H9 (cell line): ENCODE measurements around the gene RNASE8. TPM values are rescaled to one million over a fixed set of nuclear protein-coding genes. Genes with fewer than 3 reads are reported as not detected.

Experiments
- DNase-seq: peaks from one replicate; pipeline ENCODE4 v3.0.0-alpha.2; 2017
- H2AFZ ChIP-seq: one replicate; pipeline ENCODE4 v1.6.1; 2013; ENCODE audit warnings: mild to moderate bottlenecking, low read length, control low read depth, moderate library complexity
- H2AK5ac ChIP-seq: 2 replicates; pipeline ENCODE4 v1.6.1; 2013; ENCODE audit warnings: low read length, control low read depth, mixed read lengths; ENCODE audit not compliant: insufficient read length
- H2BK120ac ChIP-seq: one replicate; pipeline ENCODE4 v1.6.1; 2013; ENCODE audit warnings: low read depth, mild to moderate bottlenecking, low read length, control low read depth, inconsistent platforms; ENCODE audit not compliant: poor library complexity, severe bottlenecking
- H2BK12ac ChIP-seq: 2 replicates; pipeline ENCODE4 v1.6.1; 2013; ENCODE audit warnings: low read length, control low read depth, mixed read lengths, low read depth; ENCODE audit not compliant: insufficient read length
- H2BK15ac ChIP-seq: 2 replicates; pipeline ENCODE4 v1.6.1; 2013; ENCODE audit warnings: low read depth, low read length, control low read depth
- H2BK20ac ChIP-seq: one replicate; pipeline ENCODE4 v1.6.1; 2013; ENCODE audit warnings: low read depth, mild to moderate bottlenecking, low read length, control low read depth, inconsistent platforms; ENCODE audit not compliant: poor library complexity, severe bottlenecking
- H2BK5ac ChIP-seq: 2 replicates; pipeline ENCODE4 v1.6.1; 2013; ENCODE audit warnings: low read length, control low read depth, mixed read lengths; ENCODE audit not compliant: insufficient read length
- H3K14ac ChIP-seq: 2 replicates; pipeline ENCODE4 v1.6.1; 2013; ENCODE audit warnings: low read length, control low read depth; ENCODE audit not compliant: insufficient read depth
- H3K18ac ChIP-seq: 2 replicates; pipeline ENCODE4 v1.6.1; 2013; ENCODE audit warnings: low read depth, mild to moderate bottlenecking, mixed read lengths, low read length, control low read depth; ENCODE audit not compliant: insufficient read length
- H3K23ac ChIP-seq: 2 replicates; pipeline ENCODE4 v1.6.1; 2013; ENCODE audit warnings: low read length, control low read depth, mixed read lengths, low read depth; ENCODE audit not compliant: insufficient read length
- H3K23me2 ChIP-seq: 2 replicates; pipeline ENCODE4 v1.6.1; 2013; ENCODE audit warnings: low read depth, mild to moderate bottlenecking, mixed read lengths, low read length, control low read depth; ENCODE audit not compliant: insufficient read length, poor library complexity, severe bottlenecking
- H3K27ac ChIP-seq: 2 replicates; pipeline ENCODE4 v1.5.1; 2013; ENCODE audit warnings: low read length, control low read depth, mixed read lengths, low read depth; ENCODE audit not compliant: insufficient read length
- H3K27me3 ChIP-seq: 2 replicates; pipeline ENCODE4 v1.6.1; 2013; ENCODE audit warnings: low read length, control low read depth, inconsistent platforms; ENCODE audit not compliant: insufficient read depth
- H3K4ac ChIP-seq: 2 replicates; pipeline ENCODE4 v1.6.1; 2013; ENCODE audit warnings: low read depth, mild to moderate bottlenecking, control low read depth, inconsistent platforms, low read length, moderate library complexity
- H3K4me1 ChIP-seq: 2 replicates; pipeline ENCODE4 v1.6.1; 2013; ENCODE audit warnings: low read length, control low read depth, inconsistent platforms; ENCODE audit not compliant: insufficient read depth
- H3K4me2 ChIP-seq: 2 replicates; pipeline ENCODE4 v1.6.1; 2013; ENCODE audit warnings: low read length, control low read depth, mixed read lengths; ENCODE audit not compliant: insufficient read length, insufficient read depth
- H3K56ac ChIP-seq: 2 replicates; pipeline ENCODE4 v1.6.1; 2013; ENCODE audit warnings: low read depth, mild to moderate bottlenecking, mixed read lengths, low read length, control low read depth; ENCODE audit not compliant: insufficient read length
- H3K79me1 ChIP-seq: 2 replicates; pipeline ENCODE4 v1.6.1; 2013; ENCODE audit warnings: low read depth, mild to moderate bottlenecking, moderate library complexity, low read length, control low read depth, inconsistent platforms; ENCODE audit not compliant: insufficient read depth, poor library complexity, severe bottlenecking
- H3K79me2 ChIP-seq: 2 replicates; pipeline ENCODE4 v1.6.1; 2013; ENCODE audit warnings: low read length, control low read depth, inconsistent platforms; ENCODE audit not compliant: insufficient read depth
- H3K9ac ChIP-seq: 2 replicates; pipeline ENCODE4 v1.6.1; 2013; ENCODE audit warnings: low read length, control low read depth, mixed read lengths; ENCODE audit not compliant: insufficient read length; ENCODE audit errors: extremely low read depth
- H3K9me3 ChIP-seq: one replicate; pipeline ENCODE4 v1.6.1; 2013; ENCODE audit warnings: low read depth, low read length, inconsistent platforms; ENCODE audit not compliant: control insufficient read depth
- H3T11ph ChIP-seq: one replicate; pipeline ENCODE4 v1.6.1; 2013; ENCODE audit warnings: mild to moderate bottlenecking, low read length, control low read depth, inconsistent platforms
- H4K20me1 ChIP-seq: one replicate; pipeline ENCODE4 v1.6.1; 2013; ENCODE audit not compliant: control insufficient read depth, insufficient read length, insufficient read depth
- H4K5ac ChIP-seq: 2 replicates; pipeline ENCODE4 v1.6.1; 2013; ENCODE audit warnings: low read depth, mild to moderate bottlenecking, mixed read lengths, low read length, control low read depth; ENCODE audit not compliant: insufficient read length
- H4K8ac ChIP-seq: replicated peaks from 2 replicates; pipeline ENCODE4 v1.6.1; 2013; ENCODE audit warnings: low read length, control low read depth, mixed read lengths, low read depth; ENCODE audit not compliant: insufficient read length
- H4K91ac ChIP-seq: 2 replicates; pipeline ENCODE4 v1.6.1; 2013; ENCODE audit warnings: low read depth, mild to moderate bottlenecking, moderate library complexity, mixed read lengths, low read length, control low read depth; ENCODE audit not compliant: insufficient read length
- H3K27ac Mint-ChIP-seq, 3 experiments: 2 replicates in 2 of 3; 3 replicates in 1 of 3; pipeline ENCODE4 v1.8.0; 2020 to 2021; ENCODE audit warnings: mixed read lengths in 3 of 3, mild to moderate bottlenecking in 1 of 3, moderate library complexity in 1 of 3
- H3K27me3 Mint-ChIP-seq: 2 replicates; pipeline ENCODE4 v1.8.0; 2021; ENCODE audit warnings: low read depth, mild to moderate bottlenecking, moderate library complexity, mixed read lengths
- H3K36me3 Mint-ChIP-seq, 3 experiments: 2 replicates in 2 of 3; 3 replicates in 1 of 3; pipeline ENCODE4 v1.8.0; 2020 to 2021; ENCODE audit warnings: low read depth in 3 of 3, mixed read lengths in 3 of 3; ENCODE audit not compliant: insufficient read depth in 1 of 3
- H3K4me1 Mint-ChIP-seq, 2 experiments: 2 replicates each; pipeline ENCODE4 v1.8.0; 2020; ENCODE audit warnings: mixed read lengths in 2 of 2
- H3K4me3 Mint-ChIP-seq, 2 experiments: 2 replicates in 1 of 2; 3 replicates in 1 of 2; pipeline ENCODE4 v1.8.0; 2020 to 2021; ENCODE audit warnings: mild to moderate bottlenecking in 2 of 2, mixed read lengths in 2 of 2, moderate library complexity in 1 of 2
- H3K9me3 Mint-ChIP-seq, 2 experiments: 2 replicates in 1 of 2; 3 replicates in 1 of 2; pipeline ENCODE4 v1.8.0; 2020; ENCODE audit warnings: mild to moderate bottlenecking in 2 of 2, mixed read lengths in 2 of 2, moderate library complexity in 1 of 2
- whole genome bisulfite sequencing: extraction: QIAGEN DNeasy Blood & Tissue Kit; methylation state at CpG from one replicate; pipeline ENCODE4 v1.1.7; 2013; ENCODE audit warnings: missing lambda C conversion rate, low lambda C conversion rate, mixed read lengths; ENCODE audit not compliant: insufficient read length; ENCODE audit errors: extremely low coverage; 5-methylcytosine and 5-hydroxymethylcytosine counted together
- total RNA-seq: library from RNA; stranded (reverse); gene quantifications from 2 replicates; pipeline ENCODE4 v1.2.1, GENCODE V29; 2021
- TF ChIP-seq, protein P1 (sequence below): fragments of 200-600 bp; sonication (generic); conservative IDR thresholded peaks from 3 replicates; pipeline ENCODE4 v1.8.0; 2021; ENCODE audit warnings: antibody characterized with exemption, mild to moderate bottlenecking

RNASE8 gene
- total RNA-seq, 1 experiment from 2014 or later = not detected

- Histone ChIP-seq H3K27me3 (peaks cover 8% of the 10 kb centered on the region; the same call in 1 of the 2 replicates), H3K9ac (no peak overlapping the region), H2BK12ac (no peak overlapping the region), H3K79me1 (no peaks in the 10 kb centered on the region), H2AFZ (no peak overlapping the region), H3K4ac (no peak overlapping the region), H3K79me2 (no peaks in the 10 kb centered on the region), H2BK20ac (no peak overlapping the region), H3K4me1 (no peaks in the 10 kb centered on the region; the same call in 1 of the 2 replicates), H3T11ph (no peak overlapping the region), H3K23ac (no peak overlapping the region), H2BK15ac (no peak overlapping the region), H4K8ac (no peak overlapping the region), H3K56ac (no peak overlapping the region), H3K23me2 (peaks cover 12% of the 10 kb centered on the region), H3K27ac (no peak overlapping the region), H3K18ac (no peak overlapping the region), H4K5ac (no peak overlapping the region), H2BK120ac (no peak overlapping the region), H2AK5ac (no peak overlapping the region), H3K14ac (no peak overlapping the region), H3K9me3 (no peaks in the 10 kb centered on the region), H3K4me2 (no peak overlapping the region), H2BK5ac (no peak overlapping the region), H4K20me1 (no peaks in the 10 kb centered on the region), H4K91ac (no peak overlapping the region)
- H3K4me1 Mint-ChIP-seq = peaks cover 22 to 28% of the 10 kb centered on the region in 2 experiments
- WGBS = no CpG with 5 or more reads among the region's 5 CpGs
- no peak overlapping the region for H3K27ac Mint-ChIP-seq
- no peak for DNase-seq
- no peak overlapping the region for H3K4me3 Mint-ChIP-seq
- TF ChIP-seq, protein P1, sequence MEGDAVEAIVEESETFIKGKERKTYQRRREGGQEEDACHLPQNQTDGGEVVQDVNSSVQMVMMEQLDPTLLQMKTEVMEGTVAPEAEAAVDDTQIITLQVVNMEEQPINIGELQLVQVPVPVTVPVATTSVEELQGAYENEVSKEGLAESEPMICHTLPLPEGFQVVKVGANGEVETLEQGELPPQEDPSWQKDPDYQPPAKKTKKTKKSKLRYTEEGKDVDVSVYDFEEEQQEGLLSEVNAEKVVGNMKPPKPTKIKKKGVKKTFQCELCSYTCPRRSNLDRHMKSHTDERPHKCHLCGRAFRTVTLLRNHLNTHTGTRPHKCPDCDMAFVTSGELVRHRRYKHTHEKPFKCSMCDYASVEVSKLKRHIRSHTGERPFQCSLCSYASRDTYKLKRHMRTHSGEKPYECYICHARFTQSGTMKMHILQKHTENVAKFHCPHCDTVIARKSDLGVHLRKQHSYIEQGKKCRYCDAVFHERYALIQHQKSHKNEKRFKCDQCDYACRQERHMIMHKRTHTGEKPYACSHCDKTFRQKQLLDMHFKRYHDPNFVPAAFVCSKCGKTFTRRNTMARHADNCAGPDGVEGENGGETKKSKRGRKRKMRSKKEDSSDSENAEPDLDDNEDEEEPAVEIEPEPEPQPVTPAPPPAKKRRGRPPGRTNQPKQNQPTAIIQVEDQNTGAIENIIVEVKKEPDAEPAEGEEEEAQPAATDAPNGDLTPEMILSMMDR = no peak
- peaks cover 7 to 21% (median 8%) of the 10 kb centered on the region in 3 experiments; a peak in 4 of 7 replicates for H3K36me3 Mint-ChIP-seq
- peaks cover 38% of the 10 kb centered on the region for H3K27me3 Mint-ChIP-seq
- no peaks in the 10 kb centered on the region for H3K9me3 Mint-ChIP-seq
Observed at GRCh38 chr14:21020977-21021545, 36.6 kb upstream of the RNASE8 start.
